OCI-LY7 (cell line): ENCODE measurements around the gene RASGRP1. TPM values are rescaled to one million over a fixed set of nuclear protein-coding genes. Genes with fewer than 3 reads are reported as not detected.

Experiments
- BruUV-seq: library from RNA; stranded (reverse); fragments of 400-500 nt; replicated peaks from 2 replicates; lab custom pipeline; 2021; lab: Mats Ljungman, UMichigan
- CTCF ChIA-PET: fragments of 300-600 bp; sonication (Branson Sonifier 250); formaldehyde crosslinking; loops from one replicate; lab custom pipeline; 2022; ENCODE audit warnings: antibody characterized with exemption; ENCODE audit not compliant: unreplicated experiment; lab: Charles Lee
- POLR2A ChIA-PET: fragments of 300-600 bp; sonication (Branson Sonifier 250); formaldehyde crosslinking; loops from one replicate; lab custom pipeline; 2022; ENCODE audit warnings: antibody characterized with exemption; lab: Charles Lee
- DNase-seq: peaks from one replicate; pipeline ENCODE4 v3.0.0-alpha.2; 2015; ENCODE audit warnings: low spot score
- H2AFZ ChIP-seq: fragments of 200-600 bp; sonication (generic), shearing (Covaris generic); 2 replicates; pipeline ENCODE4 v1.6.1; 2014; ENCODE audit warnings: mild to moderate bottlenecking, antibody characterized with exemption, low read length, moderate library complexity
- H3K27ac ChIP-seq: fragments of 200-600 bp; sonication (generic); 2 replicates; pipeline ENCODE4 v1.5.1; 2014; ENCODE audit warnings: mixed run types, low read depth, mild to moderate bottlenecking, moderate library complexity, low read length, inconsistent platforms; ENCODE audit not compliant: poor library complexity, severe bottlenecking
- H3K36me3 ChIP-seq: fragments of 200-600 bp; sonication (generic); 2 replicates; pipeline ENCODE4 v1.6.1; 2014; ENCODE audit warnings: mild to moderate bottlenecking, antibody characterized with exemption, low read length, moderate library complexity, mixed read lengths; ENCODE audit not compliant: insufficient read depth
- H3K4me1 ChIP-seq: fragments of 200-600 bp; sonication (generic); 2 replicates; pipeline ENCODE4 v1.5.1; 2014; ENCODE audit warnings: mild to moderate bottlenecking, low read length; ENCODE audit not compliant: insufficient read depth, poor library complexity, severe bottlenecking
- H3K4me2 ChIP-seq: fragments of 200-600 bp; sonication (generic); 2 replicates; pipeline ENCODE4 v1.6.1; 2014; ENCODE audit warnings: mild to moderate bottlenecking, low read length
- H3K4me3 ChIP-seq: fragments of 200-600 bp; sonication (generic); 2 replicates; pipeline ENCODE4 v1.5.1; 2014; ENCODE audit warnings: mild to moderate bottlenecking, low read depth, low read length; ENCODE audit not compliant: poor library complexity, severe bottlenecking
- H3K79me2 ChIP-seq: fragments of 200-600 bp; sonication (generic); 2 replicates; pipeline ENCODE4 v1.6.1; 2016; ENCODE audit warnings: low read depth, mild to moderate bottlenecking, low read length, moderate library complexity, mixed read lengths; ENCODE audit not compliant: insufficient read depth
- H3K9me2 ChIP-seq: fragments of 200-600 bp; sonication (generic); 2 replicates; pipeline ENCODE4 v1.6.1; 2016; ENCODE audit warnings: mild to moderate bottlenecking, low read length, mixed read lengths; ENCODE audit not compliant: insufficient read depth
- H3K9me3 ChIP-seq: fragments of 200-600 bp; sonication (generic); 2 replicates; pipeline ENCODE4 v1.6.1; 2014; ENCODE audit warnings: mild to moderate bottlenecking, mixed run types, low read length, mixed read lengths
- H4K20me1 ChIP-seq: fragments of 200-600 bp; sonication (generic); 2 replicates; pipeline ENCODE4 v1.6.1; 2014; ENCODE audit warnings: mild to moderate bottlenecking, antibody characterized with exemption, low read length, moderate library complexity, mixed read lengths; ENCODE audit not compliant: insufficient read depth
- EZH2phosphoT487 ChIP-seq: fragments of 200-600 bp; sonication (generic); IDR thresholded peaks from 2 replicates; pipeline ENCODE4 v1.6.1; 2018; ENCODE audit warnings: low read depth, borderline replicate concordance, mild to moderate bottlenecking, mixed run types, antibody characterized with exemption, low read length, moderate library complexity, mixed read lengths
- intact Hi-C: fragments of 100-400 bp; cut with micrococcal nuclease; formaldehyde crosslinking; loops from one replicate; pipeline ENCODE4 v1.10.0; 2022; ENCODE audit not compliant: unreplicated experiment
- total RNA-seq, 2 experiments: library from RNA; depleted of rRNA in 1 of 2; stranded (reverse); fragments of >200 nt in 1 of 2; shearing (Covaris generic) in 1 of 2; gene quantifications; 2 replicates each; pipeline ENCODE4 v1.2.3, GENCODE V29; 2014 to 2022
- TF ChIP-seq, protein P1 (sequence below): fragments of 200-600 bp; sonication (generic); conservative IDR thresholded peaks from 2 replicates; pipeline ENCODE4 v1.5.1; 2014; ENCODE audit warnings: mild to moderate bottlenecking, antibody characterized with exemption, low read length, moderate library complexity, mixed read lengths

RASGRP1 gene
- total RNA-seq, 2 experiments from 2014 or later = 6.1 to 17.2 TPM

DNA sequence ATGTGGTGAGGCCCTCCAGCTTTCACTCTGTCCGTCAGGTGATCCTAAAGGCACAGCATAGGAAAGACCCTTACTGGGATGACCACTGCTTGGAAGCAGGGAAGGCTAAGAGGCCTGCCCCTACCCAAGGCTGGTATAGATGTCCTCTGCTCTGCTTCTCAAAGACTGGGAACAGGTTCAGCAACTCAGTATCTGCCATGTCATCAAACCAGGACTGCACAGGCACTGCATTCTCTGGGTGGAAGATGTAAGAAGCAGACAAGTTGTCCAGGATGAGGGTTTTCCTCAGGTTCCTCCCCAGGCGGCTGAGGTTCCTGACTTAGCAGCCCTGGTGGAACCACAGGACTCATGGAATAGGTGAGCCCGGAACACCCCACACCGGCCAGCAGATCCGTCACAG is 106.0 kb downstream of the RASGRP1 start:
- no peak overlapping the region for H3K4me2 ChIP-seq
- H2AFZ ChIP-seq = no peak overlapping the region
- peaks cover 4% of the 10 kb centered on the region; the same call in 1 of the 2 replicates for H3K36me3 ChIP-seq
- BruUV-seq = no TSS peak
- ChIA-PET POLR2A (no interaction called here), CTCF (no interaction called here)
- H3K4me3 ChIP-seq = no peak overlapping the region
- H3K27ac ChIP-seq = no peak overlapping the region
- TF ChIP-seq EZH2phosphoT487 = no peak
- TF ChIP-seq, protein P1, sequence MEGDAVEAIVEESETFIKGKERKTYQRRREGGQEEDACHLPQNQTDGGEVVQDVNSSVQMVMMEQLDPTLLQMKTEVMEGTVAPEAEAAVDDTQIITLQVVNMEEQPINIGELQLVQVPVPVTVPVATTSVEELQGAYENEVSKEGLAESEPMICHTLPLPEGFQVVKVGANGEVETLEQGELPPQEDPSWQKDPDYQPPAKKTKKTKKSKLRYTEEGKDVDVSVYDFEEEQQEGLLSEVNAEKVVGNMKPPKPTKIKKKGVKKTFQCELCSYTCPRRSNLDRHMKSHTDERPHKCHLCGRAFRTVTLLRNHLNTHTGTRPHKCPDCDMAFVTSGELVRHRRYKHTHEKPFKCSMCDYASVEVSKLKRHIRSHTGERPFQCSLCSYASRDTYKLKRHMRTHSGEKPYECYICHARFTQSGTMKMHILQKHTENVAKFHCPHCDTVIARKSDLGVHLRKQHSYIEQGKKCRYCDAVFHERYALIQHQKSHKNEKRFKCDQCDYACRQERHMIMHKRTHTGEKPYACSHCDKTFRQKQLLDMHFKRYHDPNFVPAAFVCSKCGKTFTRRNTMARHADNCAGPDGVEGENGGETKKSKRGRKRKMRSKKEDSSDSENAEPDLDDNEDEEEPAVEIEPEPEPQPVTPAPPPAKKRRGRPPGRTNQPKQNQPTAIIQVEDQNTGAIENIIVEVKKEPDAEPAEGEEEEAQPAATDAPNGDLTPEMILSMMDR = no peak
- H3K4me1 ChIP-seq = peaks cover 15% of the 10 kb centered on the region
- peaks cover 80% of the 10 kb centered on the region for H3K79me2 ChIP-seq
- H3K9me3 ChIP-seq = no peaks in the 10 kb centered on the region
- DNase-seq = no peak
- H3K9me2 ChIP-seq = no peaks in the 10 kb centered on the region
- H4K20me1 ChIP-seq = peaks cover 13% of the 10 kb centered on the region
- intact Hi-C loops = no loop called here

DNA sequence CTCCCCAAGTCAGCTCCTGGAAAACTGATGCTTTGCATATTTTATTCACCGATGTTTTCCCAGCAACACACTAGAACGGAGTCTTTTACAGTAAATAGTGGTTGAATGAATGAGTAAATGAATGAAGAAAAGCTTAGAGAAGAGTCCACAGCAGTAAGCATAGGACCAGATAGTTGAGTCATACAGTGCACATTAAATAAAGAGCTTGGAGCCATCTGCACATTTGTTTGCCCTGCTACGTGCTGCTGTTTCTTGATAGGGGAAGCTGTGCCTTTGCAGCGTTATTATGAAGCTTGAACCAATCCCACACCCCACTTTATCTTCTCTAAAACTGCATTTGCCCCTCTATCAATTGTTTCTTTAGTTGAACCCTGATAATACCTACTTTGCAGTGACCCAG is 109.5 kb downstream of the RASGRP1 start:
- intact Hi-C loops = no loop called here
- peak overlapping the region; percentile 94; the same call in 1 of the 2 replicates for H2AFZ ChIP-seq

More for the DNA sequence above, 109.5 kb downstream of the RASGRP1 start:
- Histone ChIP-seq H3K27ac (no peak overlapping the region), H3K4me2 (peak overlapping the region; percentile 99), H3K9me3 (no peaks in the 10 kb centered on the region), H3K9me2 (no peaks in the 10 kb centered on the region), H3K36me3 (peaks cover 4% of the 10 kb centered on the region; the same call in 1 of the 2 replicates), H3K4me1 (peaks cover 15% of the 10 kb centered on the region), H3K79me2 (peaks cover 47% of the 10 kb centered on the region), H4K20me1 (peaks cover 13% of the 10 kb centered on the region), H3K4me3 (peak overlapping the region; percentile 86)
- no peak for DNase-seq
- ChIA-PET CTCF (interaction anchor here (1.0 kb wide), 2 partner anchors 8 to 109 kb away, joined by 3 to 4 read pairs; no protein-coding TSS in a partner anchor), POLR2A (interaction anchor here (0.8 to 1.8 kb wide), 9 partner anchors 9 to 237 kb away, joined by 3 to 8 read pairs (median 3); no protein-coding TSS in a partner anchor)
- TSS peak; percentile 72 for BruUV-seq
- TF ChIP-seq, protein P1 = no peak
- TF ChIP-seq EZH2phosphoT487 = no peak
